HG02870 (cell line): ENCODE measurements around the gene HINT1.
A peak's percentile ranks its signal among the peaks of the same experiment; 100 is the strongest.

Experiments
- ATAC-seq: cut with Tn5 transposase; IDR thresholded peaks from one replicate; pipeline ENCODE4 v1.9.1; 2021; ENCODE audit warnings: mild to moderate bottlenecking, moderate library complexity; ENCODE audit not compliant: unreplicated experiment

Gene HINT1

DNA sequence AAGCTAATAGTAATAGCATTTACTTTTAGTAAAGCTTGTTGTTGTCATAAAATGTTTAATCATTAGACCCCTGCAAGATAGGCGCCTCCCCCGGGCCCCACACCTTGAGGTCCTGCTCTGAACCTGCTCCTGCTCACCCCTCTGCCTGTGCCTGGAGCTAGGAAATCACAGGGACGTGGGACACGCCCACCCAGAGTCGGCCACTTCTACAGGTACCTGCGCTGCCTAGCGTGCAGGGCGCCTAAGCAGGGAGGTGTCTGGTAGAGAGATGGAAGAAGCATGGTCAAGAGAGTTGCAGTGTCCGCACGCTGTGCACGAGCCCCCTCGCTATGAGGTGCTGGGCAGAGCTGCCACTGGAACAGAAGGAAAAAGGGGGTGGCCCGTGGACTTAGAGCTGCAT, 52.6 kb downstream of the HINT1 start:
- no peak for ATAC-seq

DNA sequence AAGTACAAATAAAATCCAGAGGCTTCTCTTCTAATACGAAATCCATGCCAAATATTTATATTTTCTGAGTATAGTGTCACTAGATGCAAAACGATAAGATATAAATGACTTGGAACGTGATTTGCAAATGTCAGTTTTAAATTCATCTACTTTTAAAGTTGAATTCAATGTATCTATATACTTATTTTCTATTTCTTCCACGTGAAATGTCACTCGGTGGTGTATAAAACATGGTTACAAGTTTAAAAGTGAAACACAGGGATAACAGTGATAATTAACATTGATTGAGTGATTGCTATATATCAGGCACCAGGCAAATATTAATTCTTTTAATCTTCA, 54.8 kb downstream of the HINT1 start:
- no peak for ATAC-seq

DNA sequence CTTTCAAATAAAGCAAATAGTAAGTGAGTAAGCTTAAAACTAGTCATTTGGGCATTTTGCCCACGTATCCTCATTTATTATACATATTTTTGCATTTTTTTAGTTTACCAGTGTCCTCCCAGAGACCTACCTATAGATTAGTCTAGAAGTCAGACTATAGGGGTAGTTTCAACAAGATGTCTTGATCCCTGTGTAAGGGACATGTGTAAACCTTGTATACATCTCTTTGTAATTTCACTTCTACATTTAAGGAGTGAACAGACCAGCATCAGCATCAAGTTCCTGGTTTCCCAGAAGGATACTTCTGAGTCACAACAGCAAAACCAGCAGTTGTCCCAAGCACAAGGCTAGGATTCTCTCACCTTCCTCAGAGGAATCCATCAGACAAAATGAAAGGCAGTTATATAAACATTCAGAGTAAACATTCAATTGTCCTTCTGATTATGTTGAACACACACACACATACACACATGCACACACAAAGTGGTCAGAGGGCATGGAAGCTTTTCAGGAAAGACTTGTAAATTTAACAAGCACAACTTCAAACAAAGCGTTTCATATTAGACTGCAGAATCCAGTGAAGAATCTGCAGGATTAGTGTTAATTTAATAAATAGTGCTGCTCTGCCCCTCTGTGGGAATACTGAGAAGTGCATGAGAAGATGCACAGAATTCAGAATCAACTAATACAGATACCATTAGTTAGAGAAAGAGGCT, 55.4 kb downstream of the HINT1 start:
- peak; percentile 80 for ATAC-seq
